GM12891 (cell line): ENCODE data around the gene IFITM5.

Experiments used
- POLR2A ChIP-seq: IDR thresholded peaks from 2 replicates; pipeline ENCODE4 v1.6.1; 2011; ENCODE audit warnings: low read depth, low read length, control low read depth
- SPI1 ChIP-seq: IDR thresholded peaks from 2 replicates; pipeline ENCODE4 v1.6.1; 2011; ENCODE audit warnings: low read depth, low read length, control low read depth

GRCh38 chr11:259413-259812 is 39.9 kb downstream of the IFITM5 start:
- no peak for TF ChIP-seq POLR2A
- TF ChIP-seq SPI1 = no peak
